ENCODE measurements around the gene DAB2IP.
A peak's percentile ranks its signal among the peaks of the same experiment; 100 is the strongest.

- peak; percentile 73 for TF ChIP-seq CTCF (conservative IDR thresholded peaks at IDR 0.05)
- no peak for TF ChIP-seq EZH2 (IDR thresholded peaks at IDR 0.05; ENCODE audit: low read depth)
Measured at GRCh38 chr9:121640076-121640475, 11.4 kb upstream of the DAB2IP start.

Measured in PC-9 (cell line).